ENCODE measurements around the gene ZSCAN16.

Gene ZSCAN16

DNA sequence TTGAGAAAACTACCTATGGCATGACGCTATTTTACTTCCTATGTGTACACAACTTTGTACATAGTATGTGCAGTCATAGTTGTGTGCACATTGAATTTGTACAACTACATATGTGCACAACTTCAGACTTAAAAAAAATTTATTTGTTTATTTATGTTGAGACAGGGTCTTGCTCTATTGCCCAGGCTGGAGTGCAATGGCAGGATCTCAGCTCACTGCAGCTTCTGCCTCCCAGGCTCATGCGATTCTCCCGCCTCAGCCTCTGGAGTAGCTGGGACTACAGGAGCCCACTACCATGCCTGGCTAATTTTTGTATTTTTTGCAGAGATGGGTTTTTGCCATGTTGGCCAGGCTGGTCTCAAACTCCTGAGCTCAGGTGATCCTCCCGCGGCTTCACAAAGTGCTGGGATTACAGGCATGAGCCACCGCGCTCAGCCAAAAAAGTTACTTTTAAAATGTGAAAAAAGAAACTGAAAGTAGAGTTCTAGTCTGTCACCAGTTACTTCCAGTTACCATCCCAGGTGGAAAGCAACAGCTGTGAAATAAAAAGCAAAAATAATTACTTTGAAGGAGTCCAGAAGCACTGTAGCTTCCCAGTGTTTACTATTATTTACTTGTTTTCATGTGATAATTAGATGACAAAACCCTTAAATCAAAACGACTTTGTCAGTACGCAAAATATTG is 15.6 kb downstream of the ZSCAN16 start:
- no peaks in the 10 kb centered on the region for H3K9me2 ChIP-seq (replicated peaks; ENCODE audit: insufficient read depth, low read length)
- TF ChIP-seq, protein P1, sequence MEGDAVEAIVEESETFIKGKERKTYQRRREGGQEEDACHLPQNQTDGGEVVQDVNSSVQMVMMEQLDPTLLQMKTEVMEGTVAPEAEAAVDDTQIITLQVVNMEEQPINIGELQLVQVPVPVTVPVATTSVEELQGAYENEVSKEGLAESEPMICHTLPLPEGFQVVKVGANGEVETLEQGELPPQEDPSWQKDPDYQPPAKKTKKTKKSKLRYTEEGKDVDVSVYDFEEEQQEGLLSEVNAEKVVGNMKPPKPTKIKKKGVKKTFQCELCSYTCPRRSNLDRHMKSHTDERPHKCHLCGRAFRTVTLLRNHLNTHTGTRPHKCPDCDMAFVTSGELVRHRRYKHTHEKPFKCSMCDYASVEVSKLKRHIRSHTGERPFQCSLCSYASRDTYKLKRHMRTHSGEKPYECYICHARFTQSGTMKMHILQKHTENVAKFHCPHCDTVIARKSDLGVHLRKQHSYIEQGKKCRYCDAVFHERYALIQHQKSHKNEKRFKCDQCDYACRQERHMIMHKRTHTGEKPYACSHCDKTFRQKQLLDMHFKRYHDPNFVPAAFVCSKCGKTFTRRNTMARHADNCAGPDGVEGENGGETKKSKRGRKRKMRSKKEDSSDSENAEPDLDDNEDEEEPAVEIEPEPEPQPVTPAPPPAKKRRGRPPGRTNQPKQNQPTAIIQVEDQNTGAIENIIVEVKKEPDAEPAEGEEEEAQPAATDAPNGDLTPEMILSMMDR (IDR thresholded peaks at IDR 0.05; ENCODE audit: low read length) = no peak
- TF ChIP-seq EZH2 (optimal IDR thresholded peaks at IDR 0.05; ENCODE audit: low read depth, low read length) (no peak), EZH2phosphoT487 (IDR thresholded peaks at IDR 0.05; ENCODE audit: low read length) (no peak)
- peaks cover 27% of the 10 kb centered on the region for H3K4me1 ChIP-seq (ENCODE audit: low read length)
- H3K79me2 ChIP-seq (ENCODE audit: low read length) = peaks cover 42% of the 10 kb centered on the region
- peak; percentile 40 for DNase-seq
- H3K27ac ChIP-seq (ENCODE audit: low read length) = no peak overlapping the region
- no peaks in the 10 kb centered on the region; the same call in 1 of the 2 replicates for H3K36me3 ChIP-seq (replicated peaks; ENCODE audit: insufficient read depth, low read length)
- H3K4me3 ChIP-seq (ENCODE audit: low read length) = no peak overlapping the region; the same call in 1 of the 2 replicates
- H2AFZ ChIP-seq (ENCODE audit: low read length) = 0 out of 2 replicates have a peak overlapping the region, but pooled peaks have one; percentile 14
- no peaks in the 10 kb centered on the region for H3K27me3 ChIP-seq (replicated peaks; ENCODE audit: insufficient read depth, low read length)
- peak overlapping the region; percentile 46 for H3K4me2 ChIP-seq (ENCODE audit: low read depth, low read length)
- peaks cover 13% of the 10 kb centered on the region for H3F3A ChIP-seq (ENCODE audit: insufficient read depth, low read length)
- H3K9me3 ChIP-seq (replicated peaks; ENCODE audit: insufficient read depth, low read length) = no peaks in the 10 kb centered on the region
- no peaks in the 10 kb centered on the region for H4K20me1 ChIP-seq (ENCODE audit: insufficient read depth, low read length)
- no peak overlapping the region for H3K9ac ChIP-seq (ENCODE audit: low read length)

DNA sequence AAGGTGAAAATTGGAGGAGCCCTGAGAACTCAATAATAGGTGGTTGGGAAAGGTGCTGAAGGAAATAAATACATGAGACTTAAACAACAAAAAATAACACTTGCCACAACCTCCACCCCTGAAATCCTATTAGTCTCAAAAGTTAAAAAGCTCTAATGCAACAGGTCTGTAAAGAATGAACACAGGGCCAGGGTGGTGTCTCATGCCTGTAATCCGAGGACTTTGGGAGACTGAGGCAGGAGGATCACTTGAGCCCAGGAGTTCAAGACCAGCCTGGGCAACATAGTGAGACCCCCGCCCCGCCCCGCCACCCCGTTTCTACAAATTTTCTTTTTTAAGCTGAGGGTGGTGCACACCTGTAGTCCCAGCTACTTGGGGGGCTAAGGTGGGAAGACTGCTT is 16.2 kb downstream of the ZSCAN16 start:
- TF ChIP-seq, protein P1 (IDR thresholded peaks at IDR 0.05; ENCODE audit: low read length) = no peak
- no peak for TF ChIP-seq EZH2 (optimal IDR thresholded peaks at IDR 0.05; ENCODE audit: low read depth, low read length)
- TF ChIP-seq EZH2phosphoT487 (IDR thresholded peaks at IDR 0.05; ENCODE audit: low read length) = no peak
- no peaks in the 10 kb centered on the region for H3K9me3 ChIP-seq (replicated peaks; ENCODE audit: insufficient read depth, low read length)
- peaks cover 44% of the 10 kb centered on the region for H3K79me2 ChIP-seq (ENCODE audit: low read length)
- no peak overlapping the region for H3K9ac ChIP-seq (ENCODE audit: low read length)
- H3K4me3 ChIP-seq (ENCODE audit: low read length) = no peak overlapping the region; the same call in 1 of the 2 replicates
- peaks cover 22% of the 10 kb centered on the region for H3K4me1 ChIP-seq (ENCODE audit: low read length)
- no peaks in the 10 kb centered on the region for H3K9me2 ChIP-seq (replicated peaks; ENCODE audit: insufficient read depth, low read length)
- no peak overlapping the region for H3K27ac ChIP-seq (ENCODE audit: low read length)
- H2AFZ ChIP-seq (ENCODE audit: low read length) = 0 out of 2 replicates have a peak overlapping the region, but pooled peaks have one; percentile 14
- H3F3A ChIP-seq (ENCODE audit: insufficient read depth, low read length) = peaks cover 13% of the 10 kb centered on the region
- H3K27me3 ChIP-seq (replicated peaks; ENCODE audit: insufficient read depth, low read length) = no peaks in the 10 kb centered on the region
- no peak for DNase-seq
- peak overlapping the region; percentile 46; the same call in 1 of the 2 replicates for H3K4me2 ChIP-seq (ENCODE audit: low read depth, low read length)
- no peaks in the 10 kb centered on the region for H4K20me1 ChIP-seq (ENCODE audit: insufficient read depth, low read length)
- no peaks in the 10 kb centered on the region; the same call in 1 of the 2 replicates for H3K36me3 ChIP-seq (replicated peaks; ENCODE audit: insufficient read depth, low read length)

DNA sequence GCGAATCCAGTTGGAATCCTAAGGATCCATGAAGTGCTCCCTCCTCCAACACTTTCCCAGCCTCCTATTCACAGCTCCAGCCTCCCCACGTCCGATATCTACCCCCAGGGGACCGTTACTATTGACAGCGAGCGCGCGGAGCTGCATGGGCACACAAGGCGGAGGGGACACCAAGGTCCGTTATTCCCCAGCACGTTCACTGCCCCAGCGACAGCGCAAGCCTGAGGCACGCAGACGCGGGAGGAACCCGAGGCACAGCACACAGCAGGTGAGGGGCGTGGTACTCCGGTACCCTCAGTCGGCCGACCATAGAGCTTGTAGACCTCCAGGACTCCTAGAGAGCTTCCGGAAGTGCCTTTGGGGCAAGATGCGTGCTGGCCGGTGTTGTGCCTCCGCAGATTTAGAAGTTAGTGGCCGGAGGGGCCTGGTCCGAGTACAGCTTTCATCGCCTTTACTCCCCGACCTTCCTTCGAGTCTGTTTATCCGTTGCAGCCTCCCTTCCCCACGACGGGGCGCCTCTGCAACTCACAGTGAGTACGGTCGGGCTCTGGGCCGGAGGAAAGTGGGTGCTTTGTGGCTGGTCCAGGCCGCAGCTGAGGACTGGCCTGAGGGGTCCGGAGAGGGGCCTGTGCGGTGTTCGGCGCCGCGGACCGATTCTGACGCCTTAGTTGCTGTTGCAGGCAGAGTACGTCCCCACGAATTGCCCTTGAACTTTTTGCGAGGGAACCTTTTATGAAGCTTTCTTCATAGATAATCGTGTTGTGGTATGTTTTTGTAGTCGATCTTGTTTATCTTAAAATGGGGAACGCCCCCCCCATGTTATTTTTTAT is 17.3 kb downstream of the ZSCAN16 start, which contains the start of gene ZKSCAN8:
Gene ZKSCAN8, plus strand, starts transcription at position 384 of the 830 bp plus-strand sequence. CDS start 6,525 bp downstream, outside the sequence.
- TF ChIP-seq, protein P1 (IDR thresholded peaks at IDR 0.05; ENCODE audit: low read length) = no peak
- TF ChIP-seq EZH2phosphoT487 (IDR thresholded peaks at IDR 0.05; ENCODE audit: low read length) (no peak), EZH2 (optimal IDR thresholded peaks at IDR 0.05; ENCODE audit: low read depth, low read length) (no peak)
- Histone ChIP-seq H3K9me3 (replicated peaks; ENCODE audit: insufficient read depth, low read length) (no peaks in the 10 kb centered on the region), H3K9ac (ENCODE audit: low read length) (peak within 1 kb of the TSS; percentile 83), H3F3A (ENCODE audit: insufficient read depth, low read length) (peaks cover 8% of the 10 kb centered on the region), H3K27ac (ENCODE audit: low read length) (peak within 1 kb of the TSS; percentile 53; the same call in 1 of the 2 replicates), H3K36me3 (replicated peaks; ENCODE audit: insufficient read depth, low read length) (no peaks in the 10 kb centered on the region; the same call in 1 of the 2 replicates), H3K4me1 (ENCODE audit: low read length) (peaks cover 20% of the 10 kb centered on the region), H3K4me3 (ENCODE audit: low read length) (peak within 1 kb of the TSS; percentile 95), H3K4me2 (ENCODE audit: low read depth, low read length) (peak within 1 kb of the TSS; percentile 68), H3K79me2 (ENCODE audit: low read length) (peaks cover 37% of the 10 kb centered on the region), H4K20me1 (ENCODE audit: insufficient read depth, low read length) (no peaks in the 10 kb centered on the region), H2AFZ (ENCODE audit: low read length) (peak within 1 kb of the TSS; percentile 86), H3K27me3 (replicated peaks; ENCODE audit: insufficient read depth, low read length) (no peaks in the 10 kb centered on the region), H3K9me2 (replicated peaks; ENCODE audit: insufficient read depth, low read length) (no peaks in the 10 kb centered on the region)
- DNase-seq = peak; percentile 96
